ENCODE measurements around the gene ABCC6. TPM values are rescaled to one million over a fixed set of nuclear protein-coding genes. Genes with fewer than 3 reads are reported as not detected.

Gene ABCC6
- total and polyA plus RNA-seq, 4 donors: 50.6 to 162 (median 95.9) TPM

DNA sequence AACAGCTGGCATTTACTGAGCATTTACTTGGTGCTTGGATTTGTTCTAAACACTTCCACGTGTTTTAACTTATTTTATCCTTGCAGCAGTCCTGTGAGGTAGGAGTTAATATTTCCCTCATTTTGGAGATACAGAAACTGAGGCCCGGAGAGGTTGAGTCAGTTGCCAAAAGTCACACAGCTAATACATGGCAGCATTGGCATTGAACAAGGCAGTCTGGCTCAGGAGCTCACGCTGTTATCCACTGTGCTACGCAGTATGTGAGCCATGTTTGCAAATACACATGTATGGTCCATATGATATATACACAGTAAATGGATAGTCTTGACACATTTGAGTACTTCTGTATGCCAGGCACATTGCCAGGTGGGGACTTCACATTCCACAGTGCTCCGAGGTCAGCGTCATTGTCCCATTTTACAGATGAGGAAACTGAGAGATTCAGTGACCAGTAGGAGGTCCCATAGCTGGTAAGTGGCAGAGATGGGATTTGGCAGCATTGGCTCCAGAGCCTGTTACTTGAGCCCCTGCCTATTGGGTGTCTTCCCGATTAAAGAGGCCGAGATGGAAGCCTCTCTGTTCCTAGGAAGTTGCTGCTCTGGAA, 110.7 kb downstream of the ABCC6 start:
- 81% methylated on average over 8 of the region's 8 CpGs for WGBS
- H3K36me3 ChIP-seq (ENCODE audit: control insufficient read depth in 4 of 4, insufficient read depth in 3 of 4, low read depth in 1 of 4, low read length in 3 of 4): peaks cover 0 to 6% (median 2%) of the 10 kb centered on the region in 4 donors
- no peaks in the 10 kb centered on the region for H3K9me3 ChIP-seq (ENCODE audit: control insufficient read depth in 4 of 4, low read length in 3 of 4)
- no peak overlapping the region for H3K9ac ChIP-seq (ENCODE audit: low read depth in 1 of 2, low read length in 2 of 2)
- H3K27me3 ChIP-seq (ENCODE audit: control insufficient read depth in 4 of 4, insufficient read depth in 4 of 4, low read length in 3 of 4): no peaks in the 10 kb centered on the region
- H3K4me3 ChIP-seq (ENCODE audit: low read depth in 1 of 3, low read length in 3 of 3): no peak overlapping the region
- no peak for TF ChIP-seq ATF3 (IDR thresholded peaks at IDR 0.05)
- no peak for DNase-seq (ENCODE audit: low spot score)
- no peak overlapping the region for H3K27ac ChIP-seq (ENCODE audit: low read depth in 1 of 2, low read length in 2 of 2)
- no peaks in the 10 kb centered on the region for H3K4me1 ChIP-seq (ENCODE audit: control insufficient read depth in 4 of 4, insufficient read depth in 4 of 4, low read length in 3 of 4)

DNA sequence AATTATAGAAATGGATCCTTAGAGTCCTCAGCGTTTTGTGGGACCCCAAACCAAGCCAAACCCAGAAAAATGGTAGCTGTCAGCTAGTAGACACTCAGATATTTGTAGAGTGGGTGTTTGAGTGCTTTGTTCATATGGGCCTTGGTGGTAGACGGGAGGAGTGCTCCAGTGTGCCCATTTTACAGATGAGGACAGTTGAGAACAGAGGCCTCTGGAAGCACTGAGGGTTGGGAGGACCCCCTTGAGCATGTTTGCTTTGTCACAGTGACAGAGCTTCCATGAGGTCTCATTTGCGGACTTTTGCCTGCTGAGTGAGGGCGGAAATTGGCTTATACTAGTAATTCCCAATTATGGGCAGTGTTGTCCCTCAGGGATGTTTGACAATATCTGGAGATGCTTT, 111.7 kb downstream of the ABCC6 start:
- DNase-seq (ENCODE audit: low spot score): no peak
- Histone ChIP-seq H3K27ac (ENCODE audit: low read depth in 1 of 2, low read length in 2 of 2) (no peak overlapping the region), H3K27me3 (ENCODE audit: control insufficient read depth in 4 of 4, insufficient read depth in 4 of 4, low read length in 3 of 4) (no peaks in the 10 kb centered on the region), H3K4me1 (ENCODE audit: control insufficient read depth in 4 of 4, insufficient read depth in 4 of 4, low read length in 3 of 4) (no peaks in the 10 kb centered on the region), H3K36me3 (ENCODE audit: control insufficient read depth in 4 of 4, insufficient read depth in 3 of 4, low read depth in 1 of 4, low read length in 3 of 4) (peaks cover 0 to 6% (median 2%) of the 10 kb centered on the region in 4 donors), H3K9me3 (ENCODE audit: control insufficient read depth in 4 of 4, low read length in 3 of 4) (no peaks in the 10 kb centered on the region), H3K9ac (ENCODE audit: low read depth in 1 of 2, low read length in 2 of 2) (no peak overlapping the region), H3K4me3 (ENCODE audit: low read depth in 1 of 3, low read length in 3 of 3) (no peak overlapping the region)
- 95% methylated on average over 4 of the region's 4 CpGs for WGBS
- TF ChIP-seq JUND (IDR thresholded peaks at IDR 0.05) (no peak), REST (IDR thresholded peaks at IDR 0.05) (no peak)

DNA sequence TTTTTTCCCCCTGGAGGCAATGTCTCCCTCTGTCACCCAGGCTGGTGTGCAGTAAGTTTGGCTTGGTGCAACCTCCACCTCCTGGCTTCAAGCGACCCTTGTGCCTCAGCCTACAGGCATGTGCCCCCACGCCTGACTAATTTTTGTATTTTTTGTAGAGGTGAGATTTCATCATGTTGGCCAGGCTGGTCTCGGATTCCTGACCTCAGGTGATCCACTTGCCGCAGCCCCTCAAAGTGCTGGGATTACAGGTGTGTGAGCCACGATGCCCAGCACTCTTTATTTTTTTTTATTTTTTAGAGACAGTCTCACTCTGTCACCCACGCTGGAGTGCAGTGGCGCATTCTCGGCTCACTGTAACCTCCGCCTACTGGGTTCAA, 113.2 kb downstream of the ABCC6 start:
- no peak overlapping the region for H3K4me3 ChIP-seq (ENCODE audit: low read depth in 1 of 3, low read length in 3 of 3)
- H3K9ac ChIP-seq (ENCODE audit: low read depth in 1 of 2, low read length in 2 of 2): no peak overlapping the region
- H3K4me1 ChIP-seq (ENCODE audit: control insufficient read depth in 4 of 4, insufficient read depth in 4 of 4, low read length in 3 of 4): no peaks in the 10 kb centered on the region
- TF ChIP-seq GABPA (IDR thresholded peaks at IDR 0.05 in 1 of 2, conservative IDR thresholded peaks at IDR 0.05 in 1 of 2) (no peak), REST (IDR thresholded peaks at IDR 0.05) (no peak), FOXA2 (IDR thresholded peaks at IDR 0.05) (no peak), HNF4A (conservative IDR thresholded peaks at IDR 0.05) (no peak), SP1 (IDR thresholded peaks at IDR 0.05) (no peak)
- 95% methylated on average over 9 of the region's 9 CpGs for WGBS
- DNase-seq (ENCODE audit: low spot score): no peak
- no peak overlapping the region for H3K27ac ChIP-seq (ENCODE audit: low read depth in 1 of 2, low read length in 2 of 2)
- no peaks in the 10 kb centered on the region for H3K9me3 ChIP-seq (ENCODE audit: control insufficient read depth in 4 of 4, low read length in 3 of 4)
- H3K36me3 ChIP-seq (ENCODE audit: control insufficient read depth in 4 of 4, insufficient read depth in 3 of 4, low read depth in 1 of 4, low read length in 3 of 4): peaks cover 0 to 6% (median 2%) of the 10 kb centered on the region in 4 donors
- H3K27me3 ChIP-seq (ENCODE audit: control insufficient read depth in 4 of 4, insufficient read depth in 4 of 4, low read length in 3 of 4): no peaks in the 10 kb centered on the region
